HCT116 (cell line): ENCODE measurements around the gene ZNF143. TPM values are rescaled to one million over a fixed set of nuclear protein-coding genes. Genes with fewer than 3 reads are reported as not detected.

Experiments used
- ATAC-seq: fragments of 200-7000 bp; cut with Tn5 transposase; 2 replicates; pipeline ENCODE4 v1.9.1; 2020; ENCODE audit warnings: mild to moderate bottlenecking, moderate library complexity
- BruUV-seq: library from RNA; stranded (reverse); fragments of 400-500 nt; replicated peaks from 2 replicates; lab custom pipeline; 2021; lab: Mats Ljungman, UMichigan
- CTCF ChIA-PET: fragments of 300-600 bp; sonication (Branson Sonifier 250); formaldehyde crosslinking; loops from one replicate; lab custom pipeline; 2021; ENCODE audit warnings: antibody characterized with exemption; lab: Charles Lee
- POLR2A ChIA-PET: fragments of 300-600, 350-600 bp; sonication (Branson Sonifier 250); formaldehyde crosslinking; loops from one replicate; lab custom pipeline; 2021; ENCODE audit warnings: antibody characterized with exemption; lab: Charles Lee
- RAD21 ChIA-PET, 2 experiments: fragments of 300-600 bp; sonication (Branson Sonifier 250); formaldehyde crosslinking; loops; one replicate each; lab custom pipeline; 2023; ENCODE audit warnings: low total read pairs in 2 of 2; ENCODE audit not compliant: uncharacterized antibody in 2 of 2, unreplicated experiment in 2 of 2, low non-redundant PET in 1 of 2; lab: Charles Lee
- DNase-seq: peaks from one replicate; pipeline ENCODE4 v3.0.0-alpha.2; 2010; ENCODE audit warnings: low read depth, low spot score
- H2AFZ ChIP-seq: fragments of 200-600 bp; shearing (Covaris generic), sonication (generic); 2 replicates; pipeline ENCODE4 v1.6.1; 2017; ENCODE audit warnings: low read depth, mixed run types, mixed read lengths, antibody characterized with exemption, low read length; ENCODE audit not compliant: poor library complexity, severe bottlenecking
- H3K27ac ChIP-seq: 2 replicates; pipeline ENCODE4 v1.5.1; 2012; ENCODE audit warnings: low read depth, low read length
- H3K27me3 ChIP-seq: fragments of 200-600 bp; sonication (generic); 2 replicates; pipeline ENCODE4 v1.6.1; 2016; ENCODE audit warnings: mixed run types, low read length, mixed read lengths; ENCODE audit not compliant: insufficient read depth
- H3K36me3 ChIP-seq, 2 experiments: fragments of 200-500 bp in 1 of 2; fragments of 200-600 bp in 1 of 2; sonication (Bioruptor generic) in 1 of 2; sonication (generic) in 1 of 2; 2 replicates each; pipeline versions ENCODE4 v1.5.1 to v1.6.1; 2014 to 2016; ENCODE audit warnings: low read length in 2 of 2, inconsistent platforms in 1 of 2, mixed read lengths in 1 of 2, mixed run types in 1 of 2; ENCODE audit not compliant: insufficient read depth in 2 of 2, control insufficient read depth in 1 of 2
- H3K4me1 ChIP-seq, 2 experiments: fragments of 200-600 bp in 1 of 2; sonication (generic) in 1 of 2; 2 replicates each; pipeline versions ENCODE4 v1.5.1 to v1.6.1; 2012 to 2017; ENCODE audit warnings: low read length in 2 of 2, inconsistent platforms in 1 of 2, mild to moderate bottlenecking in 1 of 2, mixed read lengths in 1 of 2, mixed run types in 1 of 2, moderate library complexity in 1 of 2; ENCODE audit not compliant: insufficient read depth in 2 of 2, control insufficient read depth in 1 of 2
- H3K4me2 ChIP-seq: fragments of 200-600 bp; sonication (generic); 2 replicates; pipeline ENCODE4 v1.6.1; 2017; ENCODE audit warnings: mixed run types, low read length, mixed read lengths
- H3K4me3 ChIP-seq, 2 experiments: fragments of 200-600 bp in 1 of 2; sonication (generic) in 1 of 2; replicated peaks in 1 of 2; 2 replicates each; pipeline ENCODE4 v1.5.1; 2011 to 2016; ENCODE audit warnings: low read length in 2 of 2, control low read depth in 1 of 2, low read depth in 1 of 2, mild to moderate bottlenecking in 1 of 2, mixed read lengths in 1 of 2, mixed run types in 1 of 2
- H3K79me2 ChIP-seq: fragments of 200-600 bp; sonication (generic); 2 replicates; pipeline ENCODE4 v1.6.1; 2017; ENCODE audit warnings: mild to moderate bottlenecking, mixed run types, low read length, moderate library complexity, mixed read lengths; ENCODE audit not compliant: insufficient read depth
- H3K9ac ChIP-seq: fragments of 200-600 bp; sonication (generic); 2 replicates; pipeline ENCODE4 v1.6.1; 2016; ENCODE audit warnings: low read length, mixed read lengths
- H3K9me2 ChIP-seq: fragments of 200-600 bp; sonication (generic), shearing (Covaris generic); 2 replicates; pipeline ENCODE4 v1.6.1; 2017; ENCODE audit warnings: mixed run types, mild to moderate bottlenecking, moderate library complexity; ENCODE audit not compliant: insufficient read depth
- H3K9me3 ChIP-seq, 2 experiments: fragments of 200-500 bp in 1 of 2; fragments of 200-600 bp in 1 of 2; sonication (Bioruptor generic) in 1 of 2; sonication (generic) in 1 of 2; 2 replicates each; pipeline ENCODE4 v1.6.1; 2014 to 2017; ENCODE audit warnings: low read length in 2 of 2, mixed read lengths in 2 of 2, inconsistent platforms in 1 of 2, low read depth in 1 of 2, mild to moderate bottlenecking in 1 of 2, mixed run types in 1 of 2, moderate library complexity in 1 of 2; ENCODE audit not compliant: control insufficient read depth in 1 of 2, insufficient read depth in 1 of 2
- H4K20me1 ChIP-seq: fragments of 200-600 bp; sonication (generic), shearing (Covaris generic); 2 replicates; pipeline ENCODE4 v1.6.1; 2017; ENCODE audit warnings: mixed run types, mild to moderate bottlenecking, moderate library complexity; ENCODE audit not compliant: insufficient read depth
- CEBPB ChIP-seq: IDR thresholded peaks from 2 replicates; pipeline ENCODE4 v1.6.1; 2012; ENCODE audit warnings: low read depth
- EGR1 ChIP-seq: IDR thresholded peaks from 2 replicates; pipeline ENCODE4 v1.6.1; 2012; ENCODE audit warnings: low read depth
- FOSL1 ChIP-seq: IDR thresholded peaks from 2 replicates; pipeline ENCODE4 v1.6.1; 2012; ENCODE audit warnings: low read depth
- JUND ChIP-seq: IDR thresholded peaks from 2 replicates; pipeline ENCODE4 v1.6.1; 2012
- RAD21 ChIP-seq: IDR thresholded peaks from 2 replicates; pipeline ENCODE4 v1.6.1; 2012; ENCODE audit warnings: low read depth, mild to moderate bottlenecking
- SIN3A ChIP-seq: IDR thresholded peaks from 2 replicates; pipeline ENCODE4 v1.6.1; 2012; ENCODE audit warnings: low read depth
- SP1 ChIP-seq: IDR thresholded peaks from 2 replicates; pipeline ENCODE4 v1.6.1; 2012; ENCODE audit warnings: low read depth
- SRF ChIP-seq: IDR thresholded peaks from 2 replicates; pipeline ENCODE4 v1.6.1; 2012; ENCODE audit warnings: low read depth
- TCF7L2 ChIP-seq: IDR thresholded peaks from 2 replicates; pipeline ENCODE4 v1.7.0; 2011; ENCODE audit warnings: borderline replicate concordance, inconsistent platforms; ENCODE audit not compliant: insufficient read depth, insufficient read length; ENCODE audit errors: extremely low read depth
- ZNF274 ChIP-seq: fragments of 200-500 bp; sonication (Bioruptor generic); IDR thresholded peaks from 2 replicates; pipeline ENCODE4 v1.6.1; 2014; ENCODE audit warnings: mild to moderate bottlenecking, low read depth, low read length, inconsistent platforms
- intact Hi-C: fragments of 100-400 bp; cut with micrococcal nuclease; formaldehyde crosslinking; loops from 2 replicates; pipeline ENCODE4 v1.10.0; 2022
- total RNA-seq: library from RNA; stranded (reverse); gene quantifications from one replicate; pipeline ENCODE4 v1.2.1, GENCODE V29; 2021; ENCODE audit not compliant: unreplicated experiment
- TF ChIP-seq, protein P1 (sequence below): IDR thresholded peaks from 2 replicates; pipeline ENCODE4 v1.6.1; 2012
- TF ChIP-seq, protein P2 (sequence below): IDR thresholded peaks from 2 replicates; pipeline ENCODE4 v1.6.1; 2012

The ZNF143 gene
- total RNA-seq, 1 experiment from 2014 or later = 27.5 TPM

DNA sequence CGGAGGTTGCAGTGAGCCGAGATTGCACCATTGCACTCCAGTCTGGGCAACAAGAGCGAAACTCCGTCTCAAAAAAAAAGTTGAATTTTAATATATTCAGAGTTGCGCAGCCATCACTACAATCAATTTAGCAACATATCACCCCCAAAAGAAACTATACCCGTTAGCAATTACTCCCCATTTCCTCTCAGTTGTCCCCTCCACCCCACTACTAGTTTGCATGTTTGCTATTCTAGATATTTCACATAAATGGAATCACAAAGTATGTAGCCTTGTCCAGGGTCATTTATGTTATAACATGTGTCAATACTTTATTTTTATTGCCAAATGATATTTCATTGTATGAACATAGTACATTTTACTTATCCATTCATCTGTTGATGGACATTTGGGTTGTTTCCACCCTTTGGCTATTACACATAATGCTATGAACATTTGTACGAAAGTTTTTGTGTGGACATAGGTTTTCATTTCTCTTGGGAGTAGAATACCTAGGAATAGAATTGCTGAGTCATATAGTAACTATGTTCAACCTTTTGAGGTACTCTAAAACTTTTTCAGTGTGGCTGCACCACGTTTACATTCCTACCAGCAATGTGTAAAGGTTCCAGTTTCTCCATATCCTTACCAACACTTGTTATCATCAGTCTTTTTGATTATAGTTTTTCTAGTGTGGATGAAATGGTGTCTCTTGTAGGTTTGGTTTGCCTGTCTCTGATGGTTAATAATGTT lies 2.2 kb downstream of the ZNF143 start:
- peaks cover 10 to 27% of the 10 kb centered on the region in 2 experiments for H3K4me1 ChIP-seq
- POLR2A ChIA-PET = no interaction called here
- TF ChIP-seq SRF (no peak), SP1 (no peak), ZNF274 (no peak), CEBPB (no peak), FOSL1 (peak; percentile 34; the same call in 1 of the 2 replicates)
- TF ChIP-seq, protein P1, sequence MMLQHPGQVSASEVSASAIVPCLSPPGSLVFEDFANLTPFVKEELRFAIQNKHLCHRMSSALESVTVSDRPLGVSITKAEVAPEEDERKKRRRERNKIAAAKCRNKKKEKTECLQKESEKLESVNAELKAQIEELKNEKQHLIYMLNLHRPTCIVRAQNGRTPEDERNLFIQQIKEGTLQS = no peak
- TF ChIP-seq, protein P2, sequence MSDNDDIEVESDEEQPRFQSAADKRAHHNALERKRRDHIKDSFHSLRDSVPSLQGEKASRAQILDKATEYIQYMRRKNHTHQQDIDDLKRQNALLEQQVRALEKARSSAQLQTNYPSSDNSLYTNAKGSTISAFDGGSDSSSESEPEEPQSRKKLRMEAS = 0 out of 2 replicates have a peak, but pooled peaks have one; percentile 28
- no peaks in the 10 kb centered on the region for H3K9me3 ChIP-seq
- ATAC-seq (no peak), DNase-seq (no peak)
- peaks cover 74% of the 10 kb centered on the region for H3K79me2 ChIP-seq
- H4K20me1 ChIP-seq = no peaks in the 10 kb centered on the region
- intact Hi-C loops = loop anchor here (5.0 kb wide), 1 partner anchor 149 kb away; no protein-coding TSS in a partner anchor
- peak overlapping the region in 1 of 2 experiments; percentile 3; a peak in 1 of 4 replicates for H3K4me3 ChIP-seq
- H3K4me2 ChIP-seq = peak overlapping the region; percentile 83
- RAD21 ChIA-PET = no interaction called here
- H3K36me3 ChIP-seq = no peaks in the 10 kb centered on the region
- CTCF ChIA-PET = no interaction called here
- H2AFZ ChIP-seq = no peak overlapping the region
- no peaks in the 10 kb centered on the region for H3K27me3 ChIP-seq
- no peaks in the 10 kb centered on the region for H3K9me2 ChIP-seq
- H3K9ac ChIP-seq = peak overlapping the region; percentile 24
- no TSS peak for BruUV-seq
- H3K27ac ChIP-seq = peak overlapping the region; percentile 49; the same call in 1 of the 2 replicates

DNA sequence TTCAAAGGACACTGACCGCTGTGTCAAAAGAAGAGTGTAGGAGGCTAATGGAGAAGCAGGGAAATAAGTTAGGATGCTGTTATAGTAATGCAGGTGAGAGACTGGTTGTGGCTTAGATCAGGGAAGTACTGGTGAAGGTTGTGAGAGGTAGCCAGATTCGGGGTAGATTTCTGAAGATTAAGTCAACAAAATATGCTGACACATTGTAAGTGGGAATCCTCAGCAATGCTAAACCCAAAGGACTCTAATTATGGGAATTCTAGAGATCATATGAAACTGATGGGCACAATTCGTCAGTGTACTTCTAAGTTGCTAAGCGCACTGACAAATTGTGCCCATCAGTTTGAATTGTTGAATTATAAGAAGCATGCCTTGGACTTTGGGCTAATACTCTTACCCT lies 10.0 kb downstream of the ZNF143 start:
- POLR2A ChIA-PET = no interaction called here
- H3K4me2 ChIP-seq = no peak overlapping the region
- H3K9ac ChIP-seq = no peak overlapping the region
- no peaks in the 10 kb centered on the region for H3K9me3 ChIP-seq
- peaks cover 37% of the 10 kb centered on the region for H3K79me2 ChIP-seq
- no peaks in the 10 kb centered on the region for H4K20me1 ChIP-seq
- DNase-seq = no peak
- intact Hi-C loops = no loop called here
- no peaks in the 10 kb centered on the region for H3K4me1 ChIP-seq
- no peak overlapping the region for H3K27ac ChIP-seq
- RAD21 ChIA-PET = no interaction called here
- no peaks in the 10 kb centered on the region for H3K27me3 ChIP-seq
- no peak for TF ChIP-seq TCF7L2
- TF ChIP-seq SRF = no peak
- TF ChIP-seq FOSL1 = no peak
- no peak for TF ChIP-seq RAD21
- no peak for TF ChIP-seq JUND
- no peak for TF ChIP-seq EGR1
- no peak for TF ChIP-seq SIN3A
- H3K36me3 ChIP-seq = peaks cover 9 to 19% of the 10 kb centered on the region in 2 experiments; a peak in 3 of 4 replicates
- BruUV-seq = no TSS peak
- H2AFZ ChIP-seq = no peak overlapping the region
- CTCF ChIA-PET = no interaction called here
- no peak overlapping the region for H3K4me3 ChIP-seq
- ATAC-seq = no peak
- no peaks in the 10 kb centered on the region for H3K9me2 ChIP-seq
